H9 (cell line): Measurements from ENCODE around the gene PRKAR2A. TPM values are rescaled to one million over a fixed set of nuclear protein-coding genes. Genes with fewer than 3 reads are reported as not detected.

Experiments used
- DNase-seq: peaks from one replicate; pipeline ENCODE4 v3.0.0-alpha.2; 2017
- H2AFZ ChIP-seq: one replicate; pipeline ENCODE4 v1.6.1; 2013; ENCODE audit warnings: mild to moderate bottlenecking, low read length, control low read depth, moderate library complexity
- H2AK5ac ChIP-seq: 2 replicates; pipeline ENCODE4 v1.6.1; 2013; ENCODE audit warnings: low read length, control low read depth, mixed read lengths; ENCODE audit not compliant: insufficient read length
- H2BK120ac ChIP-seq: one replicate; pipeline ENCODE4 v1.6.1; 2013; ENCODE audit warnings: low read depth, mild to moderate bottlenecking, low read length, control low read depth, inconsistent platforms; ENCODE audit not compliant: poor library complexity, severe bottlenecking
- H2BK12ac ChIP-seq: 2 replicates; pipeline ENCODE4 v1.6.1; 2013; ENCODE audit warnings: low read length, control low read depth, mixed read lengths, low read depth; ENCODE audit not compliant: insufficient read length
- H2BK15ac ChIP-seq: 2 replicates; pipeline ENCODE4 v1.6.1; 2013; ENCODE audit warnings: low read depth, low read length, control low read depth
- H2BK20ac ChIP-seq: one replicate; pipeline ENCODE4 v1.6.1; 2013; ENCODE audit warnings: low read depth, mild to moderate bottlenecking, low read length, control low read depth, inconsistent platforms; ENCODE audit not compliant: poor library complexity, severe bottlenecking
- H2BK5ac ChIP-seq: 2 replicates; pipeline ENCODE4 v1.6.1; 2013; ENCODE audit warnings: low read length, control low read depth, mixed read lengths; ENCODE audit not compliant: insufficient read length
- H3K14ac ChIP-seq: 2 replicates; pipeline ENCODE4 v1.6.1; 2013; ENCODE audit warnings: low read length, control low read depth; ENCODE audit not compliant: insufficient read depth
- H3K18ac ChIP-seq: 2 replicates; pipeline ENCODE4 v1.6.1; 2013; ENCODE audit warnings: low read depth, mild to moderate bottlenecking, mixed read lengths, low read length, control low read depth; ENCODE audit not compliant: insufficient read length
- H3K23ac ChIP-seq: 2 replicates; pipeline ENCODE4 v1.6.1; 2013; ENCODE audit warnings: low read length, control low read depth, mixed read lengths, low read depth; ENCODE audit not compliant: insufficient read length
- H3K23me2 ChIP-seq: 2 replicates; pipeline ENCODE4 v1.6.1; 2013; ENCODE audit warnings: low read depth, mild to moderate bottlenecking, mixed read lengths, low read length, control low read depth; ENCODE audit not compliant: insufficient read length, poor library complexity, severe bottlenecking
- H3K27ac ChIP-seq: 2 replicates; pipeline ENCODE4 v1.5.1; 2013; ENCODE audit warnings: low read length, control low read depth, mixed read lengths, low read depth; ENCODE audit not compliant: insufficient read length
- H3K27me3 ChIP-seq: 2 replicates; pipeline ENCODE4 v1.6.1; 2013; ENCODE audit warnings: low read length, control low read depth, inconsistent platforms; ENCODE audit not compliant: insufficient read depth
- H3K4ac ChIP-seq: 2 replicates; pipeline ENCODE4 v1.6.1; 2013; ENCODE audit warnings: low read depth, mild to moderate bottlenecking, control low read depth, inconsistent platforms, low read length, moderate library complexity
- H3K4me1 ChIP-seq: 2 replicates; pipeline ENCODE4 v1.6.1; 2013; ENCODE audit warnings: low read length, control low read depth, inconsistent platforms; ENCODE audit not compliant: insufficient read depth
- H3K4me2 ChIP-seq: 2 replicates; pipeline ENCODE4 v1.6.1; 2013; ENCODE audit warnings: low read length, control low read depth, mixed read lengths; ENCODE audit not compliant: insufficient read length, insufficient read depth
- H3K56ac ChIP-seq: 2 replicates; pipeline ENCODE4 v1.6.1; 2013; ENCODE audit warnings: low read depth, mild to moderate bottlenecking, mixed read lengths, low read length, control low read depth; ENCODE audit not compliant: insufficient read length
- H3K79me1 ChIP-seq: 2 replicates; pipeline ENCODE4 v1.6.1; 2013; ENCODE audit warnings: low read depth, mild to moderate bottlenecking, moderate library complexity, low read length, control low read depth, inconsistent platforms; ENCODE audit not compliant: insufficient read depth, poor library complexity, severe bottlenecking
- H3K79me2 ChIP-seq: 2 replicates; pipeline ENCODE4 v1.6.1; 2013; ENCODE audit warnings: low read length, control low read depth, inconsistent platforms; ENCODE audit not compliant: insufficient read depth
- H3K9ac ChIP-seq: 2 replicates; pipeline ENCODE4 v1.6.1; 2013; ENCODE audit warnings: low read length, control low read depth, mixed read lengths; ENCODE audit not compliant: insufficient read length; ENCODE audit errors: extremely low read depth
- H3K9me3 ChIP-seq: one replicate; pipeline ENCODE4 v1.6.1; 2013; ENCODE audit warnings: low read depth, low read length, inconsistent platforms; ENCODE audit not compliant: control insufficient read depth
- H3T11ph ChIP-seq: one replicate; pipeline ENCODE4 v1.6.1; 2013; ENCODE audit warnings: mild to moderate bottlenecking, low read length, control low read depth, inconsistent platforms
- H4K20me1 ChIP-seq: one replicate; pipeline ENCODE4 v1.6.1; 2013; ENCODE audit not compliant: control insufficient read depth, insufficient read length, insufficient read depth
- H4K5ac ChIP-seq: 2 replicates; pipeline ENCODE4 v1.6.1; 2013; ENCODE audit warnings: low read depth, mild to moderate bottlenecking, mixed read lengths, low read length, control low read depth; ENCODE audit not compliant: insufficient read length
- H4K8ac ChIP-seq: replicated peaks from 2 replicates; pipeline ENCODE4 v1.6.1; 2013; ENCODE audit warnings: low read length, control low read depth, mixed read lengths, low read depth; ENCODE audit not compliant: insufficient read length
- H4K91ac ChIP-seq: 2 replicates; pipeline ENCODE4 v1.6.1; 2013; ENCODE audit warnings: low read depth, mild to moderate bottlenecking, moderate library complexity, mixed read lengths, low read length, control low read depth; ENCODE audit not compliant: insufficient read length
- H3K27ac Mint-ChIP-seq, 3 experiments: 2 replicates in 2 of 3; 3 replicates in 1 of 3; pipeline ENCODE4 v1.8.0; 2020 to 2021; ENCODE audit warnings: mixed read lengths in 3 of 3, mild to moderate bottlenecking in 1 of 3, moderate library complexity in 1 of 3
- H3K27me3 Mint-ChIP-seq: 2 replicates; pipeline ENCODE4 v1.8.0; 2021; ENCODE audit warnings: low read depth, mild to moderate bottlenecking, moderate library complexity, mixed read lengths
- H3K36me3 Mint-ChIP-seq, 3 experiments: 2 replicates in 2 of 3; 3 replicates in 1 of 3; pipeline ENCODE4 v1.8.0; 2020 to 2021; ENCODE audit warnings: low read depth in 3 of 3, mixed read lengths in 3 of 3; ENCODE audit not compliant: insufficient read depth in 1 of 3
- H3K4me1 Mint-ChIP-seq, 2 experiments: 2 replicates each; pipeline ENCODE4 v1.8.0; 2020; ENCODE audit warnings: mixed read lengths in 2 of 2
- H3K4me3 Mint-ChIP-seq, 2 experiments: 2 replicates in 1 of 2; 3 replicates in 1 of 2; pipeline ENCODE4 v1.8.0; 2020 to 2021; ENCODE audit warnings: mild to moderate bottlenecking in 2 of 2, mixed read lengths in 2 of 2, moderate library complexity in 1 of 2
- H3K9me3 Mint-ChIP-seq, 2 experiments: 2 replicates in 1 of 2; 3 replicates in 1 of 2; pipeline ENCODE4 v1.8.0; 2020; ENCODE audit warnings: mild to moderate bottlenecking in 2 of 2, mixed read lengths in 2 of 2, moderate library complexity in 1 of 2
- CTCF ChIP-seq: fragments of 200-600 bp; sonication (generic); conservative IDR thresholded peaks from 3 replicates; pipeline ENCODE4 v1.8.0; 2021; ENCODE audit warnings: antibody characterized with exemption, mild to moderate bottlenecking
- WGBS: extraction: QIAGEN DNeasy Blood & Tissue Kit; methylation state at CpG from one replicate; pipeline ENCODE4 v1.1.7; 2013; ENCODE audit warnings: missing lambda C conversion rate, low lambda C conversion rate, mixed read lengths; ENCODE audit not compliant: insufficient read length; ENCODE audit errors: extremely low coverage; 5-methylcytosine and 5-hydroxymethylcytosine counted together
- total RNA-seq: library from RNA; stranded (reverse); gene quantifications from 2 replicates; pipeline ENCODE4 v1.2.1, GENCODE V29; 2021

Gene PRKAR2A
- total RNA-seq, 1 experiment from 2014 or later, result 39.1 TPM

- Histone ChIP-seq H4K5ac (no peak overlapping the region), H3K4me2 (no peak overlapping the region), H2BK20ac (no peak overlapping the region), H2AK5ac (no peak overlapping the region), H3T11ph (no peak overlapping the region), H2BK5ac (no peak overlapping the region), H3K79me2 (no peaks in the 10 kb centered on the region), H3K23ac (no peak overlapping the region), H3K9ac (no peak overlapping the region), H2AFZ (no peak overlapping the region), H3K27me3 (no peaks in the 10 kb centered on the region), H3K27ac (no peak overlapping the region), H4K8ac (no peak overlapping the region), H2BK12ac (no peak overlapping the region), H4K20me1 (no peaks in the 10 kb centered on the region), H2BK120ac (no peak overlapping the region), H2BK15ac (no peak overlapping the region), H3K79me1 (no peaks in the 10 kb centered on the region), H3K4ac (no peak overlapping the region), H3K18ac (no peak overlapping the region), H3K56ac (no peak overlapping the region), H3K4me1 (no peaks in the 10 kb centered on the region), H3K14ac (no peak overlapping the region), H4K91ac (no peak overlapping the region), H3K23me2 (no peaks in the 10 kb centered on the region), H3K9me3 (no peaks in the 10 kb centered on the region)
- H3K36me3 Mint-ChIP-seq, result no peaks in the 10 kb centered on the region; a peak in 1 of 7 replicates
- WGBS, result no CpG with 5 or more reads among the region's 2 CpGs
- peaks cover 2 to 5% of the 10 kb centered on the region in 2 experiments; a peak in 3 of 4 replicates for H3K4me1 Mint-ChIP-seq
- no peak for DNase-seq
- no peak for TF ChIP-seq CTCF
- no peak overlapping the region for H3K27ac Mint-ChIP-seq
- H3K9me3 Mint-ChIP-seq, result no peaks in the 10 kb centered on the region
- H3K4me3 Mint-ChIP-seq, result no peak overlapping the region
- no peaks in the 10 kb centered on the region for H3K27me3 Mint-ChIP-seq
Measured at GRCh38 chr3:48859206-48859605, 11.5 kb upstream of the PRKAR2A start.
